H1 (cell line): Measurements from ENCODE around the gene ARHGAP26. TPM values are rescaled to one million over a fixed set of nuclear protein-coding genes. Genes with fewer than 3 reads are reported as not detected.

ENCODE experiments used
- CTCF ChIA-PET: fragments of 300-600 bp; sonication (Branson Sonifier 250); formaldehyde crosslinking; loops from one replicate; lab custom pipeline; 2021; ENCODE audit not compliant: partially characterized antibody; lab: Charles Lee
- POLR2A ChIA-PET: fragments of 300-600 bp; sonication (Branson Sonifier 250); formaldehyde crosslinking; loops from one replicate; lab custom pipeline; 2021; ENCODE audit warnings: inconsistent platforms; ENCODE audit not compliant: partially characterized antibody; lab: Charles Lee
- DNase-seq, 2 experiments: peaks; one replicate each; pipeline versions ENCODE4 v3.0.0 to v3.0.0-alpha.2; 2010 to 2022; ENCODE audit warnings: low spot score in 2 of 2, low read depth in 1 of 2, mixed read lengths in 1 of 2
- FAIRE-seq: peaks from 2 replicates; lab custom pipeline; 2011; peaks lifted over from hg19 to GRCh38; lab: Jason Lieb, UNC
- H2AFZ ChIP-seq: 2 replicates; pipeline ENCODE4 v1.8.1; 2012; ENCODE audit warnings: low read length, inconsistent platforms
- H2AK5ac ChIP-seq: 2 replicates; pipeline ENCODE4 v1.6.1; 2013; ENCODE audit warnings: low read depth, low read length
- H2BK120ac ChIP-seq: replicated peaks from 2 replicates; pipeline ENCODE3; 2013; ENCODE audit warnings: low read depth, low read length, inconsistent platforms
- H2BK12ac ChIP-seq: 2 replicates; pipeline ENCODE4 v1.6.1; 2013; ENCODE audit warnings: low read depth, low read length
- H2BK15ac ChIP-seq: 2 replicates; pipeline ENCODE4 v1.6.1; 2013; ENCODE audit warnings: low read length
- H2BK20ac ChIP-seq: 2 replicates; pipeline ENCODE4 v1.6.1; 2013; ENCODE audit warnings: low read length
- H2BK5ac ChIP-seq: 2 replicates; pipeline ENCODE4 v1.6.1; 2013; ENCODE audit warnings: low read depth, low read length
- H3K14ac ChIP-seq: 2 replicates; pipeline ENCODE4 v1.6.1; 2013; ENCODE audit warnings: inconsistent platforms; ENCODE audit not compliant: insufficient read length
- H3K18ac ChIP-seq: 2 replicates; pipeline ENCODE4 v1.6.1; 2013; ENCODE audit warnings: low read length; ENCODE audit errors: extremely low read depth
- H3K23ac ChIP-seq: 2 replicates; pipeline ENCODE4 v1.6.1; 2013; ENCODE audit warnings: inconsistent platforms; ENCODE audit not compliant: insufficient read length
- H3K23me2 ChIP-seq: 2 replicates; pipeline ENCODE4 v1.6.1; 2013; ENCODE audit warnings: low read depth, low read length
- H3K27ac ChIP-seq: 2 replicates; pipeline ENCODE4 v1.6.1; 2011; ENCODE audit warnings: low read depth, low read length, inconsistent platforms
- H3K27me3 ChIP-seq, 4 experiments: replicated peaks in 1 of 4; 1 replicate in 1 of 4; 2 replicates in 3 of 4; pipeline versions ENCODE4 v1.6.1 to v1.8.1; 2011 to 2013; ENCODE audit warnings: low read length in 3 of 4, mild to moderate bottlenecking in 3 of 4, inconsistent platforms in 2 of 4, mixed read lengths in 2 of 4, moderate library complexity in 1 of 4; ENCODE audit not compliant: control insufficient read depth in 3 of 4, insufficient read depth in 3 of 4; ENCODE audit errors: extremely low read depth in 1 of 4
- H3K36me3 ChIP-seq, 4 experiments: 2 replicates each; pipeline versions ENCODE4 v1.6.1 to v1.8.1; 2011 to 2013; ENCODE audit warnings: mild to moderate bottlenecking in 4 of 4, low read length in 3 of 4, moderate library complexity in 2 of 4, control low read depth in 1 of 4, inconsistent platforms in 1 of 4; ENCODE audit not compliant: insufficient read depth in 4 of 4, control insufficient read depth in 2 of 4
- H3K4ac ChIP-seq: replicated peaks from 2 replicates; pipeline ENCODE3; 2013; ENCODE audit warnings: low read length, low read depth, mixed read lengths, inconsistent platforms; ENCODE audit not compliant: insufficient read length
- H3K4me1 ChIP-seq, 4 experiments: replicated peaks in 1 of 4; 1 replicate in 1 of 4; 2 replicates in 3 of 4; pipeline versions ENCODE4 v1.6.1 to v1.8.1; 2011 to 2013; ENCODE audit warnings: low read length in 3 of 4, inconsistent platforms in 2 of 4, mixed read lengths in 1 of 4; ENCODE audit not compliant: insufficient read depth in 4 of 4, control insufficient read depth in 3 of 4
- H3K4me2 ChIP-seq, 2 experiments: 2 replicates each; pipeline versions ENCODE4 v1.6.1 to v1.8.1; 2011 to 2013; ENCODE audit warnings: low read depth in 2 of 2, low read length in 2 of 2, control low read depth in 1 of 2, inconsistent platforms in 1 of 2, mild to moderate bottlenecking in 1 of 2; ENCODE audit not compliant: insufficient read depth in 1 of 2
- H3K4me3 ChIP-seq, 4 experiments: fragments of 200-600, 300-600 bp in 1 of 4; sonication (generic), shearing (Covaris generic), sonication (Bioruptor Twin) in 1 of 4; 2 replicates each; pipeline versions ENCODE4 v1.5.1 to v1.8.1; 2011 to 2016; ENCODE audit warnings: low read length in 4 of 4, low read depth in 3 of 4, control low read depth in 2 of 4, inconsistent platforms in 2 of 4, mild to moderate bottlenecking in 2 of 4, mixed read lengths in 1 of 4, moderate library complexity in 1 of 4; ENCODE audit not compliant: insufficient read depth in 2 of 4; ENCODE audit errors: extremely low read depth in 1 of 4
- H3K56ac ChIP-seq: replicated peaks from 2 replicates; pipeline ENCODE3; 2013; ENCODE audit warnings: low read depth, mild to moderate bottlenecking, mixed read lengths, low read length, inconsistent platforms; ENCODE audit not compliant: insufficient read length
- H3K79me1 ChIP-seq: 2 replicates; pipeline ENCODE4 v1.6.1; 2013; ENCODE audit warnings: low read depth, low read length, control low read depth
- H3K79me2 ChIP-seq, 2 experiments: 2 replicates each; pipeline versions ENCODE4 v1.6.1 to v1.8.1; 2012 to 2013; ENCODE audit warnings: low read length in 2 of 2, mild to moderate bottlenecking in 2 of 2, inconsistent platforms in 1 of 2; ENCODE audit not compliant: insufficient read depth in 2 of 2, control insufficient read depth in 1 of 2
- H3K9ac ChIP-seq, 4 experiments: replicated peaks in 1 of 4; 1 replicate in 1 of 4; 2 replicates in 3 of 4; pipeline versions ENCODE4 v1.6.1 to v1.8.1; 2011 to 2013; ENCODE audit warnings: low read depth in 3 of 4, low read length in 3 of 4, control low read depth in 2 of 4, mild to moderate bottlenecking in 2 of 4, moderate library complexity in 2 of 4, inconsistent platforms in 1 of 4; ENCODE audit errors: extremely low read depth in 1 of 4
- H3K9me3 ChIP-seq, 2 experiments: 2 replicates each; pipeline versions ENCODE4 v1.6.1 to v1.8.1; 2012 to 2013; ENCODE audit warnings: mild to moderate bottlenecking in 2 of 2, moderate library complexity in 2 of 2, control low read depth in 1 of 2, inconsistent platforms in 1 of 2, low read depth in 1 of 2, low read length in 1 of 2, mixed read lengths in 1 of 2; ENCODE audit not compliant: insufficient read depth in 2 of 2
- H4K20me1 ChIP-seq, 2 experiments: replicated peaks in 1 of 2; 2 replicates each; pipeline versions ENCODE3 to v1.8.1; 2011 to 2013; ENCODE audit warnings: inconsistent platforms in 2 of 2, low read length in 2 of 2, mild to moderate bottlenecking in 1 of 2; ENCODE audit not compliant: insufficient read depth in 2 of 2, control insufficient read depth in 1 of 2
- H4K5ac ChIP-seq: 2 replicates; pipeline ENCODE4 v1.6.1; 2013; ENCODE audit warnings: low read length, low read depth, mixed read lengths, inconsistent platforms; ENCODE audit not compliant: insufficient read length
- H4K8ac ChIP-seq: 2 replicates; pipeline ENCODE4 v1.8.0; 2013; ENCODE audit warnings: mild to moderate bottlenecking, moderate library complexity, low read length, inconsistent platforms; ENCODE audit not compliant: insufficient read depth; ENCODE audit errors: extremely low read depth
- H4K91ac ChIP-seq: replicated peaks from 2 replicates; pipeline ENCODE3; 2013; ENCODE audit warnings: low read length, mixed read lengths, inconsistent platforms; ENCODE audit not compliant: insufficient read length
- KDM1A ChIP-seq: fragments of 200-600, 300-600 bp; sonication (generic); IDR thresholded peaks from 2 replicates; pipeline ENCODE4 v1.7.1; 2016; ENCODE audit warnings: mild to moderate bottlenecking, low read length, borderline replicate concordance
- ZNF274 ChIP-seq: IDR thresholded peaks from 2 replicates; pipeline ENCODE4 v1.7.0; 2012; ENCODE audit warnings: low read length, borderline replicate concordance; ENCODE audit errors: extremely low read depth
- WGBS, 2 experiments: shearing (Covaris generic) in 1 of 2; methylation state at CpG; one replicate each; pipeline versions ENCODE4 v1.1.6 to v1.1.7; 2013 to 2015; ENCODE audit warnings: low lambda C conversion rate in 2 of 2, mixed read lengths in 2 of 2, inconsistent platforms in 1 of 2, low coverage in 1 of 2, missing lambda C conversion rate in 1 of 2; ENCODE audit not compliant: insufficient replicate concordance in 2 of 2, insufficient coverage in 1 of 2, insufficient read length in 1 of 2; ENCODE audit errors: extremely low coverage in 1 of 2, missing lambda C conversion rate in 1 of 2; 5-methylcytosine and 5-hydroxymethylcytosine counted together
- polyA plus RNA-seq, 7 experiments: library from polyadenylated mRNA; depleted of rRNA in 3 of 7; stranded (reverse) in 5 of 7; unstranded in 2 of 7; fragments of >200 nt in 5 of 7; fragments of 200-250 nt in 2 of 7; gene quantifications; 1 replicate in 5 of 7; 2 replicates in 1 of 7; 4 replicates in 1 of 7; pipeline versions ENCODE4 v1.2.1 to v1.2.3, GENCODE V29; 2011 to 2013; ENCODE audit warnings: missing spikeins in 2 of 7, mixed read lengths in 2 of 7
- total RNA-seq: library from RNA; stranded (reverse); fragmentation: NEBNext Ultra II Directional; extraction: Animal tissue kit (Norgen Biotek cat#: 25700); gene quantifications from 2 replicates; pipeline ENCODE4 v1.2.1, GENCODE V29; 2021
- TF ChIP-seq, protein P1 (sequence below): IDR thresholded peaks from 2 replicates; pipeline ENCODE4 v1.6.1; 2012; ENCODE audit warnings: inconsistent platforms

Gene ARHGAP26
- total and polyA plus RNA-seq, 2 of the 8 experiments (the other 6 are each of a cell fraction or from before 2014, with no cell fraction given) = 7.1 to 24.8 TPM

DNA sequence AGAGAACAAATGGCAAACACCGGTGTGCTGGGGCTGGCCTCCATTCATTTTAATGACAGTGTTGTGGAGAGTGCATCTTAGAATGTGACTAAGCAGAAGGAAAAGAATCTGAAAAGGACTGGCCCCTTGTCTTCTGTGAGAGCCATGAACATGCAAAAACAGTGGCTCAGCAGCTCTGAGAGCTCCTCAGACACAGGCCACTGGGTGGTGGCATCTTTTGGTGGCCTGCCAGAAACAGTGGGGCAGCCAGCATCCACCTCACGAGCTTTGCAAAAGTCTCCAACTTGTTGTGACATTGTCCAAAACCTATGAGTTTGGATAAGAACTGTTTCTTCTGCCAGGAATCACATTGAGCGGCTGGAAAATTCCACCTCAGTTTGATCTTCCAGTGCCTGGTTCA, 399.9 kb downstream of the ARHGAP26 start:
- no peak overlapping the region for H3K4me3 ChIP-seq
- H3K9me3 ChIP-seq = no peaks in the 10 kb centered on the region
- no peak overlapping the region for H2BK120ac ChIP-seq
- H2AFZ ChIP-seq = no peak overlapping the region
- POLR2A ChIA-PET = no interaction called here
- H3K4ac ChIP-seq = no peak overlapping the region
- 95% methylated on average over 3 of the region's 3 CpGs; no CpG with 5 or more reads in 1 of the 2 experiments for WGBS, 2 experiments
- peaks cover 0 to 8% (median 5%) of the 10 kb centered on the region in 4 experiments; a peak in 4 of 7 replicates for H3K4me1 ChIP-seq
- no peak overlapping the region for H3K18ac ChIP-seq
- H2BK5ac ChIP-seq = no peak overlapping the region
- H3K27me3 ChIP-seq = no peaks in the 10 kb centered on the region
- FAIRE-seq (no peak), DNase-seq (no peak)
- no peak overlapping the region for H4K8ac ChIP-seq
- no peak overlapping the region for H2AK5ac ChIP-seq
- H3K56ac ChIP-seq = no peak overlapping the region
- no peaks in the 10 kb centered on the region for H3K79me1 ChIP-seq
- H2BK15ac ChIP-seq = no peak overlapping the region
- no peak overlapping the region for H2BK12ac ChIP-seq
- H4K5ac ChIP-seq = no peak overlapping the region
- no peak overlapping the region for H3K9ac ChIP-seq
- no peak overlapping the region for H4K91ac ChIP-seq
- H3K14ac ChIP-seq = no peak overlapping the region
- no peak overlapping the region for H3K23ac ChIP-seq
- H4K20me1 ChIP-seq = no peaks in the 10 kb centered on the region
- no peaks in the 10 kb centered on the region for H3K79me2 ChIP-seq
- H3K27ac ChIP-seq = no peak overlapping the region
- no peaks in the 10 kb centered on the region for H3K23me2 ChIP-seq
- no peaks in the 10 kb centered on the region for H3K36me3 ChIP-seq
- H3K4me2 ChIP-seq = no peak overlapping the region
- no peak overlapping the region for H2BK20ac ChIP-seq
- CTCF ChIA-PET = interaction anchor here (0.7 to 1.3 kb wide), 2 partner anchors 8 to 16 kb away, joined by 3 to 5 read pairs; no protein-coding TSS in a partner anchor
- TF ChIP-seq KDM1A (no peak), ZNF274 (no peak)
- TF ChIP-seq, protein P1, sequence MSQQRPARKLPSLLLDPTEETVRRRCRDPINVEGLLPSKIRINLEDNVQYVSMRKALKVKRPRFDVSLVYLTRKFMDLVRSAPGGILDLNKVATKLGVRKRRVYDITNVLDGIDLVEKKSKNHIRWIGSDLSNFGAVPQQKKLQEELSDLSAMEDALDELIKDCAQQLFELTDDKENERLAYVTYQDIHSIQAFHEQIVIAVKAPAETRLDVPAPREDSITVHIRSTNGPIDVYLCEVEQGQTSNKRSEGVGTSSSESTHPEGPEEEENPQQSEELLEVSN = no peak
